IMR-90 (cell line): ENCODE measurements around the gene FNDC3A. TPM values are rescaled to one million over a fixed set of nuclear protein-coding genes. Genes with fewer than 3 reads are reported as not detected.

Source experiments
- ATAC-seq: fragments of 200-7000 bp; cut with Tn5 transposase; 2 replicates; pipeline ENCODE4 v1.9.1; 2020; ENCODE audit warnings: low read depth, mild to moderate bottlenecking, moderate library complexity
- BruUV-seq: library from RNA; stranded (reverse); fragments of 400-500 nt; replicated peaks from 2 replicates; lab custom pipeline; 2021; lab: Mats Ljungman, UMichigan
- CTCF ChIA-PET: fragments of 300-600 bp; formaldehyde crosslinking; extraction: SDS; loops from one replicate; lab custom pipeline; 2021; ENCODE audit warnings: antibody characterized with exemption; lab: Yijun Ruan, JAX
- POLR2A ChIA-PET: fragments of 300-600 bp; sonication (Branson Sonifier 250); formaldehyde crosslinking; loops from one replicate; lab custom pipeline; 2022; ENCODE audit warnings: antibody characterized with exemption; ENCODE audit not compliant: unreplicated experiment; lab: Charles Lee
- DNase-seq: peaks from one replicate; pipeline ENCODE4 v3.0.0; 2013
- H2AFZ ChIP-seq: replicated peaks from 2 replicates; pipeline ENCODE3; 2013; ENCODE audit warnings: low read length, mild to moderate bottlenecking; ENCODE audit not compliant: poor library complexity
- H2AK5ac ChIP-seq: 2 replicates; pipeline ENCODE4 v1.6.1; 2013; ENCODE audit warnings: low read depth, low read length, inconsistent platforms
- H2AK9ac ChIP-seq: replicated peaks from 2 replicates; pipeline ENCODE3; 2013; ENCODE audit warnings: mild to moderate bottlenecking, low read depth, low read length, moderate library complexity; ENCODE audit not compliant: poor library complexity
- H2BK120ac ChIP-seq: 2 replicates; pipeline ENCODE4 v1.6.1; 2013; ENCODE audit warnings: low read depth, low read length, inconsistent platforms
- H2BK15ac ChIP-seq: 3 replicates; pipeline ENCODE4 v1.6.1; 2013; ENCODE audit warnings: low read depth, low read length, inconsistent platforms
- H2BK20ac ChIP-seq: 2 replicates; pipeline ENCODE4 v1.6.1; 2013; ENCODE audit warnings: low read depth, mild to moderate bottlenecking, inconsistent platforms, low read length, moderate library complexity
- H2BK5ac ChIP-seq: 2 replicates; pipeline ENCODE4 v1.6.1; 2013; ENCODE audit warnings: mild to moderate bottlenecking, low read depth, low read length, inconsistent platforms; ENCODE audit not compliant: poor library complexity, severe bottlenecking
- H3K14ac ChIP-seq: replicated peaks from 2 replicates; pipeline ENCODE4 v1.6.1; 2013; ENCODE audit warnings: low read depth, low read length, inconsistent platforms
- H3K18ac ChIP-seq: 2 replicates; pipeline ENCODE4 v1.6.1; 2013; ENCODE audit warnings: low read depth, low read length, control low read depth
- H3K23ac ChIP-seq: 2 replicates; pipeline ENCODE4 v1.6.1; 2013; ENCODE audit warnings: low read depth, low read length, inconsistent platforms
- H3K27ac ChIP-seq: 2 replicates; pipeline ENCODE4 v1.5.1; 2013; ENCODE audit warnings: mild to moderate bottlenecking, control low read depth, low read length; ENCODE audit not compliant: insufficient read depth
- H3K27me3 ChIP-seq: 2 replicates; pipeline ENCODE4 v1.6.1; 2013; ENCODE audit warnings: low read length; ENCODE audit not compliant: control insufficient read depth, insufficient read depth
- H3K36me3 ChIP-seq: 2 replicates; pipeline ENCODE4 v1.6.1; 2013; ENCODE audit warnings: low read length, mixed read lengths; ENCODE audit not compliant: control insufficient read depth, insufficient read depth
- H3K4ac ChIP-seq: 2 replicates; pipeline ENCODE4 v1.6.1; 2013; ENCODE audit warnings: low read depth, low read length, inconsistent platforms
- H3K4me1 ChIP-seq: 2 replicates; pipeline ENCODE4 v1.6.1; 2013; ENCODE audit warnings: low read length, mixed read lengths; ENCODE audit not compliant: control insufficient read depth, insufficient read depth
- H3K4me2 ChIP-seq: 2 replicates; pipeline ENCODE4 v1.6.1; 2013; ENCODE audit warnings: low read depth, mild to moderate bottlenecking, control low read depth, low read length, moderate library complexity
- H3K4me3 ChIP-seq: 2 replicates; pipeline ENCODE4 v1.5.1; 2013; ENCODE audit warnings: low read depth, mild to moderate bottlenecking, control low read depth, low read length, moderate library complexity; ENCODE audit not compliant: insufficient read depth
- H3K56ac ChIP-seq: 2 replicates; pipeline ENCODE4 v1.6.1; 2013; ENCODE audit warnings: low read length, inconsistent platforms; ENCODE audit not compliant: insufficient read depth; ENCODE audit errors: extremely low read depth
- H3K79me1 ChIP-seq, 2 experiments: 2 replicates each; pipeline ENCODE4 v1.6.1; 2013; ENCODE audit warnings: low read length in 2 of 2, inconsistent platforms in 1 of 2, low read depth in 1 of 2
- H3K9ac ChIP-seq: 2 replicates; pipeline ENCODE4 v1.6.1; 2013; ENCODE audit warnings: low read depth, low read length, control low read depth
- H3K9me1 ChIP-seq: 2 replicates; pipeline ENCODE4 v1.6.1; 2013; ENCODE audit warnings: low read length, inconsistent platforms; ENCODE audit not compliant: insufficient read depth
- H3K9me3 ChIP-seq: 2 replicates; pipeline ENCODE4 v1.6.1; 2013; ENCODE audit warnings: low read length; ENCODE audit not compliant: control insufficient read depth, insufficient read depth
- H4K20me1 ChIP-seq: 2 replicates; pipeline ENCODE4 v1.6.1; 2013; ENCODE audit warnings: low read length, inconsistent platforms; ENCODE audit not compliant: insufficient read depth
- H4K5ac ChIP-seq: 2 replicates; pipeline ENCODE4 v1.6.1; 2013; ENCODE audit warnings: mild to moderate bottlenecking, low read depth, low read length, control low read depth
- H4K8ac ChIP-seq, 2 experiments: 2 replicates each; pipeline ENCODE4 v1.6.1; 2013; ENCODE audit warnings: low read depth in 2 of 2, low read length in 2 of 2, control low read depth in 1 of 2, inconsistent platforms in 1 of 2
- H4K91ac ChIP-seq: 2 replicates; pipeline ENCODE4 v1.6.1; 2013; ENCODE audit warnings: low read depth, low read length, inconsistent platforms; ENCODE audit not compliant: insufficient read depth
- WGBS, 2 experiments: methylation state at CpG; one replicate each; pipeline versions ENCODE4 v1.1.5 to v1.1.7; 2013; ENCODE audit warnings: missing lambda C conversion rate in 2 of 2; ENCODE audit not compliant: insufficient read length in 1 of 2; ENCODE audit errors: extremely low coverage in 2 of 2; 5-methylcytosine and 5-hydroxymethylcytosine counted together
- dilution Hi-C: fragments of 300-500 bp; cut with HindIII; formaldehyde crosslinking; loops from one replicate; pipeline ENCODE4 v1.14.3; 2018; ENCODE audit warnings: low sequenced_read_pairs; ENCODE audit not compliant: unreplicated experiment
- in situ Hi-C: fragments of 300-500 bp; cut with MboI; formaldehyde crosslinking; loops from 3 replicates; pipeline ENCODE4 v1.14.3; 2019; ENCODE audit warnings: low sequenced_read_pairs, inconsistent platforms, mixed read lengths
- intact Hi-C: fragments of 100-400 bp; cut with micrococcal nuclease; formaldehyde crosslinking; loops from 2 replicates; pipeline ENCODE4 v1.10.0; 2022
- polyA plus RNA-seq, 3 experiments: library from polyadenylated mRNA; depleted of rRNA; stranded (reverse); fragments of >200 nt; gene quantifications; 2 replicates each; pipeline ENCODE4 v1.2.3, GENCODE V29; 2012; ENCODE audit warnings: low replicate concordance in 1 of 3
- total RNA-seq: library from RNA; depleted of rRNA; stranded (reverse); fragments of >200 nt; gene quantifications from 2 replicates; pipeline ENCODE4 v1.2.3, GENCODE V29; 2012
- TF ChIP-seq, protein P1 (sequence below): conservative IDR thresholded peaks from 2 replicates; pipeline ENCODE4 v1.5.1; 2012; ENCODE audit warnings: mild to moderate bottlenecking, low read depth, low read length, improper control_type of control experiment

Gene FNDC3A
- total and polyA plus RNA-seq, 2 of the 4 experiments (the other 2 are of a cell fraction), result 29.2 to 60.4 TPM

DNA sequence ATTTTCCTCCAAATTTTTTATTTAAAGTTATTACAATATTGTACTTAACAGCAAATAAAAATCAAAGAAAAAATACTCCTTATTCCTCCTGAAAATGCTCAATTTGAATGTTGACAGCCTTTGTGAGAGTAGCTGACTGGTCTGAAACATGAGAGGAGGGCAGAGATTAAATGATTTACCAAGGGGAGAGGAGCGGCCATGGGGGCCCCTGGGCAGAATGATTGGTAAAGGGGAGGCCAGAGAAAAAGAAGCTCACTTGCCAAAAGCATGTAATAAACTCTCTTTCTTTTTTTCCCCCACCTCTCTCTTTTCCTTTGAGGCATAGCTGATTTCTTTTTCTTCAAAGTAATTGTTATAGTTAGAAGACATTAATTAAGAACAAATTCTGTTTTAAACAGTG is 30.1 kb upstream of the FNDC3A start:
- Histone ChIP-seq H2AFZ (no peak overlapping the region), H3K79me1 (no peaks in the 10 kb centered on the region), H3K18ac (no peak overlapping the region), H3K23ac (no peak overlapping the region), H2BK20ac (no peak overlapping the region), H2BK5ac (no peak overlapping the region), H3K56ac (no peak overlapping the region), H3K27me3 (no peaks in the 10 kb centered on the region), H3K4ac (no peak overlapping the region), H2AK5ac (no peak overlapping the region), H3K9me3 (no peaks in the 10 kb centered on the region), H3K4me2 (no peak overlapping the region), H3K27ac (no peak overlapping the region), H3K4me1 (no peaks in the 10 kb centered on the region), H4K5ac (no peak overlapping the region), H4K91ac (no peak overlapping the region), H2BK15ac (no peak overlapping the region), H3K9me1 (no peaks in the 10 kb centered on the region), H4K20me1 (no peaks in the 10 kb centered on the region), H3K9ac (no peak overlapping the region), H2BK120ac (no peak overlapping the region), H4K8ac (no peak overlapping the region), H3K36me3 (no peaks in the 10 kb centered on the region), H3K4me3 (no peak overlapping the region), H3K14ac (no peak overlapping the region), H2AK9ac (no peak overlapping the region)
- WGBS, 2 experiments, result no CpG with 5 or more reads among the region's 1 CpG
- TF ChIP-seq, protein P1, sequence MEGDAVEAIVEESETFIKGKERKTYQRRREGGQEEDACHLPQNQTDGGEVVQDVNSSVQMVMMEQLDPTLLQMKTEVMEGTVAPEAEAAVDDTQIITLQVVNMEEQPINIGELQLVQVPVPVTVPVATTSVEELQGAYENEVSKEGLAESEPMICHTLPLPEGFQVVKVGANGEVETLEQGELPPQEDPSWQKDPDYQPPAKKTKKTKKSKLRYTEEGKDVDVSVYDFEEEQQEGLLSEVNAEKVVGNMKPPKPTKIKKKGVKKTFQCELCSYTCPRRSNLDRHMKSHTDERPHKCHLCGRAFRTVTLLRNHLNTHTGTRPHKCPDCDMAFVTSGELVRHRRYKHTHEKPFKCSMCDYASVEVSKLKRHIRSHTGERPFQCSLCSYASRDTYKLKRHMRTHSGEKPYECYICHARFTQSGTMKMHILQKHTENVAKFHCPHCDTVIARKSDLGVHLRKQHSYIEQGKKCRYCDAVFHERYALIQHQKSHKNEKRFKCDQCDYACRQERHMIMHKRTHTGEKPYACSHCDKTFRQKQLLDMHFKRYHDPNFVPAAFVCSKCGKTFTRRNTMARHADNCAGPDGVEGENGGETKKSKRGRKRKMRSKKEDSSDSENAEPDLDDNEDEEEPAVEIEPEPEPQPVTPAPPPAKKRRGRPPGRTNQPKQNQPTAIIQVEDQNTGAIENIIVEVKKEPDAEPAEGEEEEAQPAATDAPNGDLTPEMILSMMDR, result no peak
- CTCF ChIA-PET, result no interaction called here
- DNase-seq (no peak), ATAC-seq (no peak)
- in situ Hi-C loops (no loop called here), intact Hi-C loops (no loop called here), dilution Hi-C loops (no loop called here)
- POLR2A ChIA-PET, result no interaction called here
- BruUV-seq, result no TSS peak
